GM18868 (cell line): ENCODE results near the gene DOCK9.

ENCODE experiments used
- ATAC-seq: cut with Tn5 transposase; IDR thresholded peaks from one replicate; pipeline ENCODE4 v1.9.1; 2021; ENCODE audit warnings: mild to moderate bottlenecking, moderate library complexity; ENCODE audit not compliant: unreplicated experiment

Gene DOCK9

GRCh38 chr13:98752467-98753290, 225.2 kb downstream of the DOCK9 start, which contains the start of gene SLC15A1:
SLC15A1 (minus strand) TSS chr13:98752672; CDS start chr13:98752598, 74 bp downstream.
- no peak for ATAC-seq

GRCh38 chr13:98751861-98752466, 225.9 kb downstream of the DOCK9 start:
- ATAC-seq = no peak

GRCh38 chr13:98751367-98751782, 226.5 kb downstream of the DOCK9 start:
- ATAC-seq = no peak

GRCh38 chr13:98749501-98749900, 228.4 kb downstream of the DOCK9 start:
- no peak for ATAC-seq

GRCh38 chr13:98746968-98747367, 230.9 kb downstream of the DOCK9 start:
- no peak for ATAC-seq
